Chondrocyte (in vitro differentiated cells): ENCODE measurements around the gene MUC22. TPM values are rescaled to one million over a fixed set of nuclear protein-coding genes. Genes with fewer than 3 reads are reported as not detected.
"Not testable (repeated sequence)": the region's sequence is repeated elsewhere in the genome, so short reads cannot be mapped to it uniquely, and the experiment has no call there.

Source experiments
- DNase-seq: peaks from one replicate; pipeline ENCODE4 v3.0.0; 2021; ENCODE audit warnings: mixed read lengths, low spot score
- H3K27ac Mint-ChIP-seq: one replicate; pipeline ENCODE4 v1.8.0; 2021; ENCODE audit warnings: mild to moderate bottlenecking, moderate library complexity, mixed read lengths; ENCODE audit not compliant: unreplicated experiment
- H3K27me3 Mint-ChIP-seq: 2 replicates; pipeline ENCODE4 v1.8.0; 2021; ENCODE audit warnings: low read depth, mixed read lengths
- H3K36me3 Mint-ChIP-seq: 2 replicates; pipeline ENCODE4 v1.8.0; 2021; ENCODE audit warnings: low read depth, mixed read lengths
- H3K4me1 Mint-ChIP-seq: 2 replicates; pipeline ENCODE4 v1.8.0; 2021; ENCODE audit warnings: low read depth, mild to moderate bottlenecking, mixed read lengths
- H3K4me3 Mint-ChIP-seq: one replicate; pipeline ENCODE4 v1.8.0; 2021; ENCODE audit warnings: mild to moderate bottlenecking, moderate library complexity, mixed read lengths; ENCODE audit not compliant: unreplicated experiment
- H3K9me3 Mint-ChIP-seq: 2 replicates; pipeline ENCODE4 v1.8.0; 2021; ENCODE audit warnings: low read depth, mixed read lengths
- CTCF ChIP-seq: fragments of 200-600 bp; sonication (generic); IDR thresholded peaks from 2 replicates; pipeline ENCODE4 v1.5.0; 2021; ENCODE audit warnings: antibody characterized with exemption, mild to moderate bottlenecking, moderate library complexity
- total RNA-seq: library from RNA; stranded (reverse); gene quantifications from 3 replicates; pipeline ENCODE4 v1.2.1, GENCODE V29; 2021

The MUC22 gene
- total RNA-seq, 1 donor from 2014 or later: not detected

- no peak for TF ChIP-seq CTCF
- Mint-ChIP-seq H3K27me3 (peaks cover 16% of the 10 kb centered on the region), H3K36me3 (no peaks in the 10 kb centered on the region), H3K4me3 (no peak overlapping the region), H3K4me1 (peaks cover 6% of the 10 kb centered on the region), H3K27ac (no peak overlapping the region), H3K9me3 (no peaks in the 10 kb centered on the region)
- no peak for DNase-seq
Measured at GRCh38 chr6:30965140-30965601, 45.1 kb upstream of the MUC22 start.

GRCh38 chr6:30966154-30966553 is 44.1 kb upstream of the MUC22 start:
- Mint-ChIP-seq H3K4me1 (peaks cover 3% of the 10 kb centered on the region), H3K27ac (no peak overlapping the region), H3K36me3 (no peaks in the 10 kb centered on the region), H3K4me3 (no peak overlapping the region), H3K9me3 (no peaks in the 10 kb centered on the region), H3K27me3 (peaks cover 16% of the 10 kb centered on the region)
- no peak for TF ChIP-seq CTCF
- no peak for DNase-seq

- H3K4me3 Mint-ChIP-seq, H3K4me1 Mint-ChIP-seq, H3K27ac Mint-ChIP-seq, H3K9me3 Mint-ChIP-seq, H3K36me3 Mint-ChIP-seq, DNase-seq: not testable (repeated sequence)
- H3K27me3 Mint-ChIP-seq: peaks cover 30% of the 10 kb centered on the region
Measured at GRCh38 chr6:30969171-30969570, 41.1 kb upstream of the MUC22 start.

GRCh38 chr6:30970946-30971345 is 39.3 kb upstream of the MUC22 start:
- H3K36me3 Mint-ChIP-seq: no peaks in the 10 kb centered on the region

GRCh38 chr6:30972816-30973215 is 37.5 kb upstream of the MUC22 start:
- Mint-ChIP-seq H3K36me3 (no peaks in the 10 kb centered on the region), H3K27me3 (peaks cover 15% of the 10 kb centered on the region), H3K4me3 (no peak overlapping the region), H3K4me1 (no peaks in the 10 kb centered on the region), H3K9me3 (no peaks in the 10 kb centered on the region), H3K27ac (no peak overlapping the region)
- no peak for DNase-seq
- TF ChIP-seq CTCF: no peak

More at GRCh38 chr6:30970946-30971345, 39.3 kb upstream of the MUC22 start:
- H3K9me3 Mint-ChIP-seq: no peaks in the 10 kb centered on the region
- peaks cover 20% of the 10 kb centered on the region for H3K27me3 Mint-ChIP-seq
- no peak for TF ChIP-seq CTCF
- no peak for DNase-seq
- H3K27ac Mint-ChIP-seq: no peak overlapping the region
- no peak overlapping the region for H3K4me3 Mint-ChIP-seq
- H3K4me1 Mint-ChIP-seq: no peaks in the 10 kb centered on the region

GRCh38 chr6:30974490-30975252 is 35.6 kb upstream of the MUC22 start:
- Mint-ChIP-seq H3K27ac (no peak overlapping the region), H3K27me3 (peaks cover 19% of the 10 kb centered on the region), H3K9me3 (no peaks in the 10 kb centered on the region), H3K4me3 (no peak overlapping the region), H3K36me3 (no peaks in the 10 kb centered on the region), H3K4me1 (peaks cover 7% of the 10 kb centered on the region)
- TF ChIP-seq CTCF: no peak
- DNase-seq: no peak
